ENCODE data around the gene PRUNE2. TPM values are rescaled to one million over a fixed set of nuclear protein-coding genes. Genes with fewer than 3 reads are reported as not detected.

Gene PRUNE2
- total RNA-seq, 1 donor = 80.0 TPM

DNA sequence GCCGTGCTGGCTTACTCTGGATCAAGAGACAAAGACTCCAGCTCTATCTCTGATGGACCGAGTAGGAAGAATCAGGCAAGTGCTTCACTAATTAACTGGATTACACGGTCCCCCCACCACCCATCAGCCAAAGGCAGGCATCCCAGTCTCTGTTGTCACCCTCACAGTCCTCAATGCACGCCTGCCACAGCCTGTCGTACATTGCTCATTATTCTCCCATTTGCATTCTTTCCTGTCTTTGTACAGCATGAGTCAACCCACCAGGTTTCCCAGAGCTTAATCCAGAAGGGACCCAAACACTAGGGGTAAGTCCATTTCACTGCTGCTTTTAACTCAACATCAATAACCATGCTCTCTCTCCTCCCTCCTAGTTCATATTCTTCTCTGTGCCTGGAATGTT is 97.3 kb downstream of the PRUNE2 start:
- no peak overlapping the region for H3K4me2 ChIP-seq (ENCODE audit: insufficient read depth, low read length)
- H3K9me3 ChIP-seq (ENCODE audit: low read depth, low read length) = no peaks in the 10 kb centered on the region
- H3K4me1 ChIP-seq (ENCODE audit: insufficient read depth, low read length) = no peaks in the 10 kb centered on the region
- no peak overlapping the region for H3K27ac ChIP-seq (ENCODE audit: low read depth, low read length)
- H3K4me3 ChIP-seq (ENCODE audit: insufficient read depth, low read length) = no peak overlapping the region
- TF ChIP-seq, protein P1, sequence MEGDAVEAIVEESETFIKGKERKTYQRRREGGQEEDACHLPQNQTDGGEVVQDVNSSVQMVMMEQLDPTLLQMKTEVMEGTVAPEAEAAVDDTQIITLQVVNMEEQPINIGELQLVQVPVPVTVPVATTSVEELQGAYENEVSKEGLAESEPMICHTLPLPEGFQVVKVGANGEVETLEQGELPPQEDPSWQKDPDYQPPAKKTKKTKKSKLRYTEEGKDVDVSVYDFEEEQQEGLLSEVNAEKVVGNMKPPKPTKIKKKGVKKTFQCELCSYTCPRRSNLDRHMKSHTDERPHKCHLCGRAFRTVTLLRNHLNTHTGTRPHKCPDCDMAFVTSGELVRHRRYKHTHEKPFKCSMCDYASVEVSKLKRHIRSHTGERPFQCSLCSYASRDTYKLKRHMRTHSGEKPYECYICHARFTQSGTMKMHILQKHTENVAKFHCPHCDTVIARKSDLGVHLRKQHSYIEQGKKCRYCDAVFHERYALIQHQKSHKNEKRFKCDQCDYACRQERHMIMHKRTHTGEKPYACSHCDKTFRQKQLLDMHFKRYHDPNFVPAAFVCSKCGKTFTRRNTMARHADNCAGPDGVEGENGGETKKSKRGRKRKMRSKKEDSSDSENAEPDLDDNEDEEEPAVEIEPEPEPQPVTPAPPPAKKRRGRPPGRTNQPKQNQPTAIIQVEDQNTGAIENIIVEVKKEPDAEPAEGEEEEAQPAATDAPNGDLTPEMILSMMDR (IDR thresholded peaks at IDR 0.05; ENCODE audit: extremely low read depth, low read depth, low read length) = no peak
- H2AFZ ChIP-seq (ENCODE audit: low read length) = no peak overlapping the region
- no peaks in the 10 kb centered on the region for H3K27me3 ChIP-seq (ENCODE audit: insufficient read depth, low read length)
- no peak for DNase-seq (ENCODE audit: insufficient read length, low spot score, missing footprints)
- no peaks in the 10 kb centered on the region for H4K20me1 ChIP-seq (ENCODE audit: insufficient read depth, low read length)
- no peaks in the 10 kb centered on the region for H3K79me2 ChIP-seq (ENCODE audit: insufficient read depth, low read length)
- H3K36me3 ChIP-seq (ENCODE audit: insufficient read depth, low read length) = no peaks in the 10 kb centered on the region

DNA sequence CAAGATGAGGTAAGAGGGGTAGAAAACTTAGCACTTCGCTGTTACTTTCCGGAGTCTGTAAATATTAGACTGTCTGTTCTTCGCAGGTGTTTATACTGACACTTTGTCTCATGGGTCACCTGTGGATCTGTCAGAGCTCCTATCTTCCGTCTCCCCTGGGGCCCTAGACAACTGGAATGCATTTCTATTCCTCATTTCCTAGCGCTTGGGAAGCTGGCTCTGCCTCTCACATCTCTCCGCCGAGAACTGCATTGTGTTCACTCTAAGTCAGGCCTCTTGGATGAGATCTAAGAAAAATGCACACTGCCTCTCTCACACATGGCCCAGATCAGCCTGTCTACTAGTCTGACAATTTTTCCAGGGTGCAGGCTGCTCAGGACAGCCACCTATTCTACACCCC is 102.2 kb downstream of the PRUNE2 start:
- Histone ChIP-seq H3K4me2 (ENCODE audit: insufficient read depth, low read length) (no peak overlapping the region), H4K20me1 (ENCODE audit: insufficient read depth, low read length) (no peaks in the 10 kb centered on the region), H3K27me3 (ENCODE audit: insufficient read depth, low read length) (peaks cover 8% of the 10 kb centered on the region), H3K27ac (ENCODE audit: low read depth, low read length) (no peak overlapping the region), H2AFZ (ENCODE audit: low read length) (no peak overlapping the region), H3K36me3 (ENCODE audit: insufficient read depth, low read length) (no peaks in the 10 kb centered on the region), H3K4me1 (ENCODE audit: insufficient read depth, low read length) (no peaks in the 10 kb centered on the region), H3K9me3 (ENCODE audit: low read depth, low read length) (no peaks in the 10 kb centered on the region), H3K4me3 (ENCODE audit: insufficient read depth, low read length) (no peak overlapping the region), H3K79me2 (ENCODE audit: insufficient read depth, low read length) (no peaks in the 10 kb centered on the region)
- DNase-seq (ENCODE audit: insufficient read length, low spot score, missing footprints) = no peak
- TF ChIP-seq, protein P1 (IDR thresholded peaks at IDR 0.05; ENCODE audit: extremely low read depth, low read depth, low read length) = no peak

DNA sequence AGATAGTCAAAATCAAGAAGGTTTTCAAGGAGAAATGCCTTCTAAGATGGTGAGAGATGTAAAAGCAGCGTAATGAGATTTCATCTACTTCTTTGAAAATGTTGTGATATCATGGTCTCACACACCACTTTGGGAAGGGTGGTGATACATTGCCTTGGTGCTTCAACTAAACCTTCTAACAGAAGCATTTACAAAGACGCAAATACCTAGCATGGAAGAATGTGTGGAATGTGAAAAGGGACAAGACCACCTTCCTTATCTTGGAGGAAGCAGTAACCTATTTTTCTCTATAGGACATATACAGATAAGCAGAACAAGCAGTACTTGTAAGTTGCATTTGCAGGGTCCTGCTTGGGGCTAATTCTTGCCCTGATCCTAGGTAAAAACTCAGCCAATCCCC is 102.8 kb downstream of the PRUNE2 start:
- TF ChIP-seq, protein P1 (IDR thresholded peaks at IDR 0.05; ENCODE audit: extremely low read depth, low read depth, low read length) = no peak
- no peaks in the 10 kb centered on the region for H3K36me3 ChIP-seq (ENCODE audit: insufficient read depth, low read length)
- H3K4me2 ChIP-seq (ENCODE audit: insufficient read depth, low read length) = no peak overlapping the region
- H3K27ac ChIP-seq (ENCODE audit: low read depth, low read length) = no peak overlapping the region
- H4K20me1 ChIP-seq (ENCODE audit: insufficient read depth, low read length) = no peaks in the 10 kb centered on the region
- H3K27me3 ChIP-seq (ENCODE audit: insufficient read depth, low read length) = peaks cover 8% of the 10 kb centered on the region
- no peak for DNase-seq (ENCODE audit: insufficient read length, low spot score, missing footprints)
- H3K79me2 ChIP-seq (ENCODE audit: insufficient read depth, low read length) = no peaks in the 10 kb centered on the region
- no peak overlapping the region for H2AFZ ChIP-seq (ENCODE audit: low read length)
- no peaks in the 10 kb centered on the region for H3K4me1 ChIP-seq (ENCODE audit: insufficient read depth, low read length)
- H3K9me3 ChIP-seq (ENCODE audit: low read depth, low read length) = no peaks in the 10 kb centered on the region
- H3K4me3 ChIP-seq (ENCODE audit: insufficient read depth, low read length) = no peak overlapping the region

DNA sequence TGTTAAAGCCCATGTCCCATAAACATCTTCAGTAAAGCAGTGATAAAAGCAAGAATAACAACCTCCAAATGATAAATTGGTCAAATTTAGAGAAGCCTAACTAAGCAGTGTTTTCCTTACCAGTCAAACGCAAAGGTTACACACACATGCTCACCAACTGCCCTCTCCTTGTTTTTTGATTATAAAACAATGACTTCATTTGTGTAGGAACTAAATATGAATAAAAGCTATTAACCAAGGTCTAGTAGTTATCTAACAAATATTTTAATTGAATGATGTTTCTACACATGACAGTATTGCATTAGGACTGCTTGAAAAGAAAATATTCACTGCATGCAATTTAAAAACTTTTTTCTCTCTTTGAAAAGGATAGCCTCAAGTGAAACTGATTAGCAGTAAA is 105.0 kb downstream of the PRUNE2 start:
- Histone ChIP-seq H3K27ac (ENCODE audit: low read depth, low read length) (no peak overlapping the region), H3K4me1 (ENCODE audit: insufficient read depth, low read length) (no peaks in the 10 kb centered on the region), H2AFZ (ENCODE audit: low read length) (no peak overlapping the region), H3K36me3 (ENCODE audit: insufficient read depth, low read length) (no peaks in the 10 kb centered on the region), H3K4me2 (ENCODE audit: insufficient read depth, low read length) (no peak overlapping the region), H3K9me3 (ENCODE audit: low read depth, low read length) (no peaks in the 10 kb centered on the region), H3K4me3 (ENCODE audit: insufficient read depth, low read length) (no peak overlapping the region), H4K20me1 (ENCODE audit: insufficient read depth, low read length) (no peaks in the 10 kb centered on the region), H3K27me3 (ENCODE audit: insufficient read depth, low read length) (peaks cover 8% of the 10 kb centered on the region), H3K79me2 (ENCODE audit: insufficient read depth, low read length) (no peaks in the 10 kb centered on the region)
- TF ChIP-seq, protein P1 (IDR thresholded peaks at IDR 0.05; ENCODE audit: extremely low read depth, low read depth, low read length) = no peak
- DNase-seq (ENCODE audit: insufficient read length, low spot score, missing footprints) = no peak

All from osteoblast (primary cell).